Renal cortical epithelial cell (primary cell): Measurements from ENCODE around the gene INSYN1. TPM values are rescaled to one million over a fixed set of nuclear protein-coding genes. Genes with fewer than 3 reads are reported as not detected.
"Not testable (repeated sequence)": the region's sequence is repeated elsewhere in the genome, so short reads cannot be mapped to it uniquely, and the experiment has no call there.

Experiments used
- DNase-seq: peaks from one replicate; pipeline ENCODE4 v3.0.0-alpha.2; 2011; ENCODE audit warnings: low read depth
- total RNA-seq: library from RNA; depleted of rRNA; stranded (reverse); fragments of >200 nt; gene quantifications from 2 replicates; pipeline ENCODE4 v1.2.3, GENCODE V29; 2014

Gene INSYN1
- total RNA-seq: under 0.01 and 0.80 TPM in 2 replicates

- DNase-seq: no peak
Measured at GRCh38 chr15:73753250-73754130, at the start of gene INSYN1. Gene INSYN1 (minus strand): TSS chr15:73753351. CDS start chr15:73751130, 2,221 bp downstream.

GRCh38 chr15:73802431-73803041 is 49.4 kb upstream of the INSYN1 start:
- DNase-seq: no peak

GRCh38 chr15:73800662-73801345 is 47.7 kb upstream of the INSYN1 start:
- peak; percentile 33 for DNase-seq

GRCh38 chr15:73799466-73799865 is 46.3 kb upstream of the INSYN1 start:
- DNase-seq: peak; percentile 16

GRCh38 chr15:73797366-73798158 is 44.4 kb upstream of the INSYN1 start:
- no peak for DNase-seq

GRCh38 chr15:73796331-73796831 is 43.2 kb upstream of the INSYN1 start:
- peak; percentile 13 for DNase-seq

GRCh38 chr15:73794443-73795133 is 41.4 kb upstream of the INSYN1 start:
- DNase-seq: peak; percentile 22

GRCh38 chr15:73792899-73793541 is 39.9 kb upstream of the INSYN1 start:
- DNase-seq: not testable (repeated sequence)

- DNase-seq: no peak
Measured at GRCh38 chr15:73792415-73792814, 39.3 kb upstream of the INSYN1 start.

- DNase-seq: no peak
Measured at GRCh38 chr15:73789521-73790240, 36.5 kb upstream of the INSYN1 start.

- no peak for DNase-seq
Measured at GRCh38 chr15:73787621-73788020, 34.5 kb upstream of the INSYN1 start.

GRCh38 chr15:73786538-73786937 is 33.4 kb upstream of the INSYN1 start:
- no peak for DNase-seq

GRCh38 chr15:73785256-73786014 is 32.3 kb upstream of the INSYN1 start:
- DNase-seq: peak; percentile 32

GRCh38 chr15:73784291-73784690 is 31.1 kb upstream of the INSYN1 start:
- no peak for DNase-seq

- no peak for DNase-seq
Measured at GRCh38 chr15:73782344-73782959, 29.3 kb upstream of the INSYN1 start.

- DNase-seq: no peak
Measured at GRCh38 chr15:73781038-73781925, 28.1 kb upstream of the INSYN1 start.

- no peak for DNase-seq
Measured at GRCh38 chr15:73779974-73780373, 26.8 kb upstream of the INSYN1 start.
